Neural cell (in vitro differentiated cells): ENCODE results near the gene UNKL. TPM values are rescaled to one million over a fixed set of nuclear protein-coding genes. Genes with fewer than 3 reads are reported as not detected.

Experiments used
- H2AFZ ChIP-seq: fragments of 200-600, 300-800 bp; sonication (generic), shearing (Covaris generic); 2 replicates; pipeline ENCODE4 v1.6.0; 2014; ENCODE audit warnings: low read depth, mild to moderate bottlenecking, antibody characterized with exemption, low read length, moderate library complexity
- H3F3A ChIP-seq: fragments of 200-600 bp; shearing (Covaris generic); 2 replicates; pipeline ENCODE4 v1.6.1; 2016; ENCODE audit warnings: mild to moderate bottlenecking, moderate library complexity, mixed read lengths, antibody characterized with exemption, low read length; ENCODE audit not compliant: insufficient read depth, poor library complexity, severe bottlenecking
- H3K27ac ChIP-seq: fragments of 200-600, 300-800 bp; sonication (generic), shearing (Covaris generic); 2 replicates; pipeline ENCODE4 v1.5.1; 2014; ENCODE audit warnings: mild to moderate bottlenecking, low read length, moderate library complexity
- H3K27me3 ChIP-seq: fragments of 300-800, 200-600 bp; sonication (generic), shearing (Covaris generic); 2 replicates; pipeline ENCODE4 v1.6.0; 2014; ENCODE audit warnings: mild to moderate bottlenecking, low read depth, low read length, moderate library complexity; ENCODE audit not compliant: insufficient read depth
- H3K36me3 ChIP-seq: fragments of 300-800, 200-600 bp; sonication (generic), shearing (Covaris generic); 2 replicates; pipeline ENCODE4 v1.5.1; 2014; ENCODE audit warnings: mild to moderate bottlenecking, antibody characterized with exemption, low read length, moderate library complexity; ENCODE audit not compliant: insufficient read depth
- H3K4me2 ChIP-seq: fragments of 300-800, 200-600 bp; sonication (generic), shearing (Covaris generic); 2 replicates; pipeline ENCODE4 v1.6.0; 2014; ENCODE audit warnings: mild to moderate bottlenecking, low read length
- H3K4me3 ChIP-seq: fragments of 300-800, 200-600 bp; sonication (generic), shearing (Covaris generic); 2 replicates; pipeline ENCODE4 v1.5.1; 2014; ENCODE audit warnings: mild to moderate bottlenecking, low read length, moderate library complexity
- H3K79me2 ChIP-seq: fragments of 200-600 bp; shearing (Covaris generic); replicated peaks from 2 replicates; pipeline ENCODE4 v1.6.0; 2014; ENCODE audit warnings: mild to moderate bottlenecking, low read length, moderate library complexity; ENCODE audit not compliant: insufficient read depth
- H3K9ac ChIP-seq: fragments of 300-800, 200-600 bp; sonication (generic), shearing (Covaris generic); 2 replicates; pipeline ENCODE4 v1.6.1; 2016; ENCODE audit warnings: mild to moderate bottlenecking, low read length, mixed read lengths
- H3K9me2 ChIP-seq: fragments of 200-600 bp; shearing (Covaris generic); 2 replicates; pipeline ENCODE4 v1.6.1; 2016; ENCODE audit warnings: mild to moderate bottlenecking, low read length, mixed read lengths; ENCODE audit not compliant: insufficient read depth
- H3K9me3 ChIP-seq: fragments of 200-600, 300-800 bp; sonication (generic), shearing (Covaris generic); 2 replicates; pipeline ENCODE4 v1.6.1; 2016; ENCODE audit warnings: mild to moderate bottlenecking, mixed run types, low read length, moderate library complexity, mixed read lengths
- H4K20me1 ChIP-seq: fragments of 200-600 bp; shearing (Covaris generic); 2 replicates; pipeline ENCODE4 v1.6.1; 2016; ENCODE audit warnings: mild to moderate bottlenecking, mixed run types; ENCODE audit not compliant: insufficient read depth
- CTCF ChIP-seq: fragments of 450-650 bp; IDR thresholded peaks from 2 replicates; pipeline ENCODE4 v1.5.1; 2014; ENCODE audit warnings: antibody characterized with exemption, mild to moderate bottlenecking, moderate library complexity; ENCODE audit not compliant: poor library complexity, severe bottlenecking
- EP300 ChIP-seq: fragments of 450-650 bp; conservative IDR thresholded peaks from 2 replicates; pipeline ENCODE4 v1.6.1; 2014; ENCODE audit warnings: antibody characterized with exemption, mild to moderate bottlenecking, moderate library complexity; ENCODE audit not compliant: poor library complexity, severe bottlenecking
- EZH2 ChIP-seq: fragments of 200-600, 300-800 bp; shearing (Covaris generic), sonication (generic); IDR thresholded peaks from 2 replicates; pipeline ENCODE4 v1.6.1; 2014; ENCODE audit warnings: antibody characterized with exemption, low read length, borderline replicate concordance, mild to moderate bottlenecking; ENCODE audit not compliant: insufficient read depth, poor library complexity, severe bottlenecking
- MXI1 ChIP-seq: fragments of 450-650 bp; conservative IDR thresholded peaks from 2 replicates; pipeline ENCODE4 v1.6.1; 2014; ENCODE audit warnings: antibody characterized with exemption, mild to moderate bottlenecking; ENCODE audit not compliant: poor library complexity, severe bottlenecking
- POLR2AphosphoS5 ChIP-seq: IDR thresholded peaks from 2 replicates; pipeline ENCODE4 v1.6.1; 2012
- RAD21 ChIP-seq: fragments of 450-650 bp; conservative IDR thresholded peaks from 2 replicates; pipeline ENCODE4 v1.6.1; 2014; ENCODE audit warnings: antibody characterized with exemption, mild to moderate bottlenecking, moderate library complexity
- REST ChIP-seq: IDR thresholded peaks from 2 replicates; pipeline ENCODE4 v1.6.1; 2012; ENCODE audit warnings: borderline replicate concordance
- SMC3 ChIP-seq: fragments of 450-650 bp; conservative IDR thresholded peaks from 2 replicates; pipeline ENCODE4 v1.6.1; 2014; ENCODE audit warnings: antibody characterized with exemption, mild to moderate bottlenecking, moderate library complexity; ENCODE audit not compliant: poor library complexity
- TAF1 ChIP-seq: IDR thresholded peaks from 2 replicates; pipeline ENCODE4 v1.6.1; 2012; ENCODE audit warnings: low read depth
- polyA plus RNA-seq: library from polyadenylated mRNA; depleted of rRNA; stranded (reverse); fragments of >200 nt; gene quantifications from 2 replicates; pipeline ENCODE4 v1.2.3, GENCODE V29; 2014

Gene UNKL
- polyA plus RNA-seq, 1 donor from 2014 or later, result 11.9 TPM

- Histone ChIP-seq H3K9me2 (no peaks in the 10 kb centered on the region), H3K9ac (no peak overlapping the region), H3K9me3 (no peaks in the 10 kb centered on the region), H3K27me3 (no peaks in the 10 kb centered on the region), H3K27ac (no peak overlapping the region), H3K4me2 (no peak overlapping the region), H3K79me2 (peaks cover 15% of the 10 kb centered on the region), H4K20me1 (peaks cover 13% of the 10 kb centered on the region), H3K4me3 (no peak overlapping the region), H2AFZ (no peak overlapping the region), H3K36me3 (no peaks in the 10 kb centered on the region), H3F3A (no peaks in the 10 kb centered on the region)
- TF ChIP-seq MXI1 (no peak), REST (no peak), TAF1 (no peak), CTCF (no peak), SMC3 (no peak), RAD21 (no peak), POLR2AphosphoS5 (no peak)
Measured at GRCh38 chr16:1320097-1320496, 94.4 kb downstream of the UNKL start.

GRCh38 chr16:1319041-1319440, 95.5 kb downstream of the UNKL start:
- Histone ChIP-seq H3K79me2 (peaks cover 23% of the 10 kb centered on the region), H3K4me2 (no peak overlapping the region), H2AFZ (no peak overlapping the region), H3K27ac (no peak overlapping the region), H3F3A (no peaks in the 10 kb centered on the region), H4K20me1 (peaks cover 18% of the 10 kb centered on the region), H3K4me3 (no peak overlapping the region), H3K9me2 (no peaks in the 10 kb centered on the region), H3K27me3 (no peaks in the 10 kb centered on the region), H3K9me3 (no peaks in the 10 kb centered on the region), H3K36me3 (no peaks in the 10 kb centered on the region), H3K9ac (no peak overlapping the region)
- TF ChIP-seq MXI1 (no peak), EP300 (no peak), REST (no peak), EZH2 (no peak), RAD21 (no peak), POLR2AphosphoS5 (peak; percentile 27)
